Natural killer cell treated with Interleukin-12 subunit alpha and Interleukin-12 subunit beta and Interleukin-15 and Interleukin-18, amount 100 ng/mL, for 72 hours (primary cell): ENCODE data around the gene FOXP2. TPM values are rescaled to one million over a fixed set of nuclear protein-coding genes. Genes with fewer than 3 reads are reported as not detected.
"Not testable (repeated sequence)": the region's sequence is repeated elsewhere in the genome, so short reads cannot be mapped to it uniquely, and the experiment has no call there.

ENCODE experiments used
- ATAC-seq, 2 donors: fragments of 150-1000 bp; cut with Tn5 transposase in 1 of 2; sonication (Bioruptor Pico), chemical (Tn5 transposase) in 1 of 2; 2 replicates each; pipeline ENCODE4 v1.10.0; 2021
- DNase-seq: peaks from one replicate; pipeline ENCODE4 v3.0.0; 2022; ENCODE audit warnings: low spot score
- H3K27ac Mint-ChIP-seq, 2 donors: 1 replicate in 1 of 2; 2 replicates in 1 of 2; pipeline ENCODE4 v1.8.0; 2022; ENCODE audit warnings: mixed read lengths in 2 of 2, mild to moderate bottlenecking in 1 of 2, moderate library complexity in 1 of 2
- H3K27me3 Mint-ChIP-seq, 2 donors: 1 replicate in 1 of 2; 2 replicates in 1 of 2; pipeline ENCODE4 v1.8.0; 2022; ENCODE audit warnings: mixed read lengths in 2 of 2
- H3K36me3 Mint-ChIP-seq: one replicate; pipeline ENCODE4 v1.8.0; 2022; ENCODE audit warnings: mixed read lengths
- H3K4me1 Mint-ChIP-seq, 2 donors: 1 replicate in 1 of 2; 2 replicates in 1 of 2; pipeline ENCODE4 v1.8.0; 2022; ENCODE audit warnings: low read depth in 2 of 2, mixed read lengths in 2 of 2, mild to moderate bottlenecking in 1 of 2
- H3K4me3 Mint-ChIP-seq: one replicate; pipeline ENCODE4 v1.8.0; 2022; ENCODE audit warnings: mixed read lengths
- H3K9me3 Mint-ChIP-seq: 2 replicates; pipeline ENCODE4 v1.8.0; 2022; ENCODE audit warnings: mixed read lengths
- total RNA-seq, 2 donors: library from RNA; stranded (reverse); gene quantifications; one replicate each; pipeline ENCODE4 v1.2.3, GENCODE V29; 2022

FOXP2 gene
- not detected for total RNA-seq

GRCh38 chr7:114414156-114415063 is at the start of gene FOXP2:
FOXP2 (plus strand) TSS chr7:114414815; CDS start chr7:114426512, 11,697 bp downstream.
- no peaks in the 10 kb centered on the region for H3K36me3 Mint-ChIP-seq
- H3K9me3 Mint-ChIP-seq: peaks cover 3% of the 10 kb centered on the region
- no peak for DNase-seq

GRCh38 chr7:114365791-114366190 is 48.8 kb upstream of the FOXP2 start:
- Mint-ChIP-seq H3K4me3 (no peak overlapping the region), H3K27ac (no peak overlapping the region), H3K9me3 (no peaks in the 10 kb centered on the region), H3K36me3 (no peaks in the 10 kb centered on the region), H3K4me1 (no peaks in the 10 kb centered on the region), H3K27me3 (no peaks in the 10 kb centered on the region)
- ATAC-seq (no peak), DNase-seq (no peak)

More at GRCh38 chr7:114414156-114415063, at the start of gene FOXP2:
- Mint-ChIP-seq H3K4me1 (no peaks in the 10 kb centered on the region), H3K27me3 (no peaks in the 10 kb centered on the region), H3K27ac (no peak within 1 kb of the TSS), H3K4me3 (no peak within 1 kb of the TSS)
- ATAC-seq: no peak

DNA sequence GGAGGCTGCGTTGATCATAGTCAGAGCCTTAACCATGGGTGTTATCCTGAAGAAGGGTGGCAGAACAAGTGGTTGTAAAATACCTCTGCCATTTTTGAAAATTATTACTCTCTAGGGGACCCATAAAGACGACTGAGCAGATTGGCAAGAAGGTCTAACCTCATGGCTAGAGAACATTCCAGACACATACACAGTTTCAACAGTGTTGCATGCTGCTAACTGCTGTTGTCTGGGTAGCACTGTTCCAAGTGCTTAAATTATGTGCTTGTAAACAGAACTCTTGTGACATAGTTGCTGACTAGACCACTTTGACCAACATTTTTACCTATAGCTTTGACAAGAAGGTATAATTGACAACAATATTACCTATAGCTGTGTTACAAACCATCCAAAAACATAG is 46.1 kb upstream of the FOXP2 start:
- Mint-ChIP-seq H3K27me3 (no peaks in the 10 kb centered on the region), H3K9me3 (no peaks in the 10 kb centered on the region), H3K4me1 (no peaks in the 10 kb centered on the region), H3K4me3 (no peak overlapping the region), H3K27ac (no peak overlapping the region), H3K36me3 (no peaks in the 10 kb centered on the region)
- no peak for ATAC-seq
- DNase-seq: no peak

GRCh38 chr7:114369294-114369693 is 45.3 kb upstream of the FOXP2 start:
- H3K27ac Mint-ChIP-seq: no peak overlapping the region
- no peaks in the 10 kb centered on the region for H3K4me1 Mint-ChIP-seq
- DNase-seq (no peak), ATAC-seq (no peak)
- H3K27me3 Mint-ChIP-seq: no peaks in the 10 kb centered on the region
- no peaks in the 10 kb centered on the region for H3K9me3 Mint-ChIP-seq
- H3K36me3 Mint-ChIP-seq: no peaks in the 10 kb centered on the region
- no peak overlapping the region for H3K4me3 Mint-ChIP-seq

DNA sequence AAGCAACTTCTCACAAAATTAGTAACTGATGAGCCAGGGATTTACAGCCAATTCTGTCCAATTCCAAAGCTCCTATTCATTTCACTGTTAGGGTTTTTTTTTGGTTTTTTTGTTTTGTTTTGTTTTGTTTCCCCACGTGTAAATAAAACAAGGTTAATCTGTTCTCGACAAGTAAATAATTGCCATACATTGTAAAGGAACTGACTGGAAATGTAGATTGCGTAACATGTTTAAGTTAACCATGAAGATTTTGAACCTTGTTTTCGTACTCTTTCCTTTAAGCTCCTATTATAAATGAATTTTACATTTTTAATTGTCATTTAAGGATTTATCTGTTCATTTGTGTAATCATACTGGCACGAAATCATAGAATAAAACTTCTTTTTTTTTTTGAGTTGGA is 42.0 kb upstream of the FOXP2 start:
- DNase-seq: no peak
- Mint-ChIP-seq H3K27me3 (no peaks in the 10 kb centered on the region), H3K4me1 (no peaks in the 10 kb centered on the region), H3K36me3 (no peaks in the 10 kb centered on the region), H3K4me3 (no peak overlapping the region), H3K27ac (no peak overlapping the region), H3K9me3 (peaks cover 12% of the 10 kb centered on the region)
- ATAC-seq: no peak

GRCh38 chr7:114375907-114376306 is 38.7 kb upstream of the FOXP2 start:
- H3K27me3 Mint-ChIP-seq: no peaks in the 10 kb centered on the region
- no peak for DNase-seq
- peaks cover 17% of the 10 kb centered on the region for H3K9me3 Mint-ChIP-seq
- H3K36me3 Mint-ChIP-seq: no peaks in the 10 kb centered on the region
- H3K4me3 Mint-ChIP-seq: no peak overlapping the region
- no peak overlapping the region for H3K27ac Mint-ChIP-seq
- ATAC-seq: no peak
- no peaks in the 10 kb centered on the region for H3K4me1 Mint-ChIP-seq

DNA sequence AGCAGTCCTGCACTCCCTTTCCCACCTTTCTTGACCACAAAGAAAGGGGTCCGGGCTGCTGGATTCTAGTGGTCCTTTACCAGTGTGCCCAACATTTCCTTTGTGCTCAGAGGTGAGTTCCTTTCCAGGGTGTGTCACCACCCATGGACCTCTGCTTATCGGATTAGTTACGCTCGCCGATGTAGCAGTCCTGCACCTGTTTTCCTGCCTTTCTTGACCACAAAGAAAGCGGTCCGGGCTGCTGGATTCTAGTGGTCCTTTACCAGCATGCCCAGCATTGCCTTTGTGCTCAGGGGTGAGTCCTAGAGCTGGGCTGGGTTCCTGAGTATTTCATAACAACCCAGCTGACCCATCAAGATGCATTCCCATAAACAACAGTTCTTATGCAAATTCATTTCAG is 30.7 kb upstream of the FOXP2 start:
- not testable (repeated sequence) for H3K27me3 Mint-ChIP-seq, H3K27ac Mint-ChIP-seq, H3K4me1 Mint-ChIP-seq, H3K36me3 Mint-ChIP-seq, H3K4me3 Mint-ChIP-seq, DNase-seq, H3K9me3 Mint-ChIP-seq, ATAC-seq

DNA sequence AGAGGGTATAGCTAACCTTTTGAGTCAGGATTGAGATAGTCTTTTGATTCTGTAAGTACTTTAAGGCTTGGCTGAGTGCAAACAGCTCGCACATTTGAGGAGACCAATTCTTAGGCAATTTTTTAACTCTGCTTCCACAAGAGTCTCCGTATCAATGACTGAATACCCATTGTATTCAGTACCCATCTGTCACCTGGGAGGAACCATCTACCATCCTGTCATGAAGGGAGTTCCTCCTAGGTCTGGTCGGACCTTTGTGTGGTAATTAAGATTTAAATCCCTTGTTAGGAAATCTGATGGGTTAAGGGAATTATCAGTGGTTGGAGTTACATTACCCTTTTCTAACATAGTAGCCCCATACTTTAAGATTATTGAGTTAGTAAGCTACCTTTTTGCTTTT is 30.3 kb upstream of the FOXP2 start:
- not testable (repeated sequence) for ATAC-seq, H3K27ac Mint-ChIP-seq, H3K36me3 Mint-ChIP-seq, H3K4me1 Mint-ChIP-seq, H3K4me3 Mint-ChIP-seq, DNase-seq, H3K27me3 Mint-ChIP-seq, H3K9me3 Mint-ChIP-seq

GRCh38 chr7:114388021-114388420 is 26.6 kb upstream of the FOXP2 start:
- no peak overlapping the region for H3K4me3 Mint-ChIP-seq
- ATAC-seq (no peak), DNase-seq (no peak)
- no peaks in the 10 kb centered on the region for H3K4me1 Mint-ChIP-seq
- no peak overlapping the region for H3K27ac Mint-ChIP-seq
- peaks cover 3% of the 10 kb centered on the region for H3K9me3 Mint-ChIP-seq
- no peaks in the 10 kb centered on the region for H3K36me3 Mint-ChIP-seq
- H3K27me3 Mint-ChIP-seq: no peaks in the 10 kb centered on the region

DNA sequence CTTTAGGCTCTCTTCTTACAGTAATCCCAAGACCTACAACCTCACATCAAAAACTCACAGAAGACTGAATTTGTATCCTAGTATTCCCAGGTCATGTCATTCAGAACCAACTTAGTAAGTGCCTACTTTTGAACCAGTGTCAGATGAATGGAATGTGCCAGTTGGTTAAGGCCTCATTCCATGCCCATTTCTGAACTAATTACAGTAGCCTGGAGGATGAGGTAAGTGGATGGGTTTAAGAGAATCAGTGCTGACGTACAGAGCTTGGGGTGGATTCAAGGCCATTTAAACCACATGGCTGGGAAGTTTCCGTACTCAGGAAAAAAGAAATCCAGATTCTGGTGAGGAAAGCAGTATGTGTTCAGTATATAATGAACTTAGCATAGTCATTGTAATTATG is 21.9 kb upstream of the FOXP2 start:
- no peaks in the 10 kb centered on the region for H3K36me3 Mint-ChIP-seq
- ATAC-seq: no peak
- no peak overlapping the region for H3K27ac Mint-ChIP-seq
- no peaks in the 10 kb centered on the region for H3K4me1 Mint-ChIP-seq
- H3K9me3 Mint-ChIP-seq: peaks cover 15% of the 10 kb centered on the region
- H3K27me3 Mint-ChIP-seq: no peaks in the 10 kb centered on the region
- H3K4me3 Mint-ChIP-seq: no peak overlapping the region
- no peak for DNase-seq

DNA sequence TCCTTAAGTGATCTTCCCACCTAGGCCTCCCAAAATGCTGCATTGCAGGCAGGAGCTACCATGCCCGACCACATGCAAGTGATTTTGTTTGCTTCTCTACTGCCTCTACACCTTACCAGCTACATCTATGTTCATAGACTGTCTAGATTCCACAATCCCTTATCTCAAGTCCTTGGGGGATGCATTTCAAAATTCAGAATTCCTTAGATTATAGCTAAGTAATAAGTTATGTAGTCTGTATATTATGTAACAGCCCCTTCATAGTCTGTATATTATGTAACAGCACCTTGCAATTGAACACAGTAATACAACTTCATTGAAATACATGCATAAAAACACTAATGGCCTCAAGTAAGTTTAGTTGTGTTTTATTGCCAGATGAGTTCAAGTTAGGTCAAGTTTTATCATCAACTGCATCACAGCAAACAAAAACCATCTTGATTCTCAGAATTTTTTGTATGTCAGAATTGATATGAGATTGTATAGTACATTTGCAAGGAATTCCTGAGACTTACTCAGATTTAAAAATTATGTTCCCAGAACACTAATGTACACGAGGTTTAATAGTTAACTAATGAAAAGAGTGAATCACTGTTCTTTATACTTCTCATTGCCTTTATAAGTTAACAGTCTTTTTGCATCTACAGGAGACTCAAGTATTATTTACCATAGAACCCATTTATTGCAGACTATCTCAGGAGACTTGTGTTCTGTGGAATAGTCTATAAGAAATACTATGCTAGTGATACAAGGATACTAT is 11.6 kb upstream of the FOXP2 start:
- H3K27ac Mint-ChIP-seq: no peak overlapping the region
- no peak for ATAC-seq

GRCh38 chr7:114405427-114405826 is 9.2 kb upstream of the FOXP2 start:
- no peak for ATAC-seq
- Mint-ChIP-seq H3K36me3 (no peaks in the 10 kb centered on the region), H3K4me3 (no peak overlapping the region), H3K4me1 (no peaks in the 10 kb centered on the region), H3K27ac (no peak overlapping the region), H3K27me3 (no peaks in the 10 kb centered on the region), H3K9me3 (peaks cover 3% of the 10 kb centered on the region)
- DNase-seq: no peak

More for the DNA sequence above, 11.6 kb upstream of the FOXP2 start:
- H3K9me3 Mint-ChIP-seq: no peaks in the 10 kb centered on the region
- H3K27me3 Mint-ChIP-seq: no peaks in the 10 kb centered on the region
- no peak for DNase-seq
- H3K36me3 Mint-ChIP-seq: no peaks in the 10 kb centered on the region
- no peaks in the 10 kb centered on the region for H3K4me1 Mint-ChIP-seq
- no peak overlapping the region for H3K4me3 Mint-ChIP-seq

GRCh38 chr7:114409750-114410149 is 4.9 kb upstream of the FOXP2 start:
- Mint-ChIP-seq H3K4me1 (no peaks in the 10 kb centered on the region), H3K27me3 (no peaks in the 10 kb centered on the region), H3K9me3 (peaks cover 3% of the 10 kb centered on the region), H3K4me3 (no peak overlapping the region), H3K27ac (no peak overlapping the region), H3K36me3 (no peaks in the 10 kb centered on the region)
- ATAC-seq (no peak), DNase-seq (no peak)

- no peak for DNase-seq
- Mint-ChIP-seq H3K36me3 (no peaks in the 10 kb centered on the region), H3K4me3 (no peak overlapping the region), H3K4me1 (no peaks in the 10 kb centered on the region), H3K9me3 (peaks cover 3% of the 10 kb centered on the region), H3K27ac (no peak overlapping the region), H3K27me3 (no peaks in the 10 kb centered on the region)
- ATAC-seq: no peak
These were observed 2.1 kb upstream of the FOXP2 start for GRCh38 chr7:114412548-114412947.
